Measurements from ENCODE around the gene PDE7B. TPM values are rescaled to one million over a fixed set of nuclear protein-coding genes. Genes with fewer than 3 reads are reported as not detected.

PDE7B gene
- total and polyA plus RNA-seq, 9 of the 15 experiments (the other 6 are each of a cell fraction or from before 2014, with no cell fraction given), result 0.01 TPM; not detected in 8

GRCh38 chr6:136113736-136114173 lies 262.3 kb downstream of the PDE7B start (continued):
- TF ChIP-seq, protein P1, sequence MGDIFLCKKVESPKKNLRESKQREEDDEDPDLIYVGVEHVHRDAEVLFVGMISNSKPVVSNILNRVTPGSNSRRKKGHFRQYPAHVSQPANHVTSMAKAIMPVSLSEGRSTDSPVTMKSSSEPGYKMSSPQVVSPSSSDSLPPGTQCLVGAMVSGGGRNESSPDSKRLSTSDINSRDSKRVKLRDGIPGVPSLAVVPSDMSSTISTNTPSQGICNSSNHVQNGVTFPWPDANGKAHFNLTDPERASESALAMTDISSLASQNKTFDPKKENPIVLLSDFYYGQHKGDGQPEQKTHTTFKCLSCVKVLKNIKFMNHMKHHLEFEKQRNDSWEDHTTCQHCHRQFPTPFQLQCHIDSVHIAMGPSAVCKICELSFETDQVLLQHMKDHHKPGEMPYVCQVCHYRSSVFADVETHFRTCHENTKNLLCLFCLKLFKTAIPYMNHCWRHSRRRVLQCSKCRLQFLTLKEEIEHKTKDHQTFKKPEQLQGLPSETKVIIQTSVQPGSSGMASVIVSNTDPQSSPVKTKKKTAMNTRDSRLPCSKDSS (IDR thresholded peaks at IDR 0.05; ENCODE audit: low read depth, partially characterized antibody), result no peak
- TF ChIP-seq CEBPG (CRISPR knock-in tag; IDR thresholded peaks at IDR 0.05) (no peak), CEBPG (tag; conservative IDR thresholded peaks at IDR 0.05 in 1 of 2, IDR thresholded peaks at IDR 0.05 in 1 of 2) (peak in 1 of 2 experiments; percentile 33; a peak in 1 of 4 replicates), FOXJ2 (tag; IDR thresholded peaks at IDR 0.05) (peak; percentile 94), GABPA (tag; conservative IDR thresholded peaks at IDR 0.05; ENCODE audit: low read depth) (peak; percentile 74)

- H2AFZ ChIP-seq (ENCODE audit: low read depth, low read length), result no peak overlapping the region
- no TSS peak for BruUV-seq (replicated peaks)
- no peaks in the 10 kb centered on the region for H3K9me1 ChIP-seq (ENCODE audit: control insufficient read depth, insufficient read depth, low read length)
- no peak overlapping the region for H3K4me2 ChIP-seq (ENCODE audit: insufficient read depth, low read length)
- CTCF ChIA-PET (ENCODE audit: low intra/inter-chr PET ratio), result no interaction called here
- WGBS (ENCODE audit: insufficient coverage, low coverage, missing lambda C conversion rate), result 0% methylated on average over 7 of the region's 7 CpGs
- H3K27me3 ChIP-seq (ENCODE audit: control insufficient read depth in 2 of 2, insufficient read depth in 2 of 2, low read length in 2 of 2), result peaks cover 3 to 9% of the 10 kb centered on the region in 2 experiments; a peak in 4 of 5 replicates
- H3K79me2 ChIP-seq (ENCODE audit: control insufficient read depth, insufficient read depth, low read length), result no peaks in the 10 kb centered on the region
- TF ChIP-seq POLR3G (IDR thresholded peaks at IDR 0.05; ENCODE audit: extremely low read depth, insufficient read length, insufficient replicate concordance) (no peak), ZBTB49 (CRISPR knock-in tag; IDR thresholded peaks at IDR 0.05; ENCODE audit: borderline replicate concordance) (no peak), ZBTB17 (CRISPR knock-in tag; IDR thresholded peaks at IDR 0.05) (no peak), DMBX1 (CRISPR knock-in tag; IDR thresholded peaks at IDR 0.05; ENCODE audit: borderline replicate concordance) (no peak)
- H3K36me3 ChIP-seq (ENCODE audit: control insufficient read depth, insufficient read depth, low read length), result no peaks in the 10 kb centered on the region
- DNase-seq (ENCODE audit: extremely low read depth in 1 of 4, low spot score in 3 of 4) (no peak), FAIRE-seq (no peak), ATAC-seq (no peak)
- no peak overlapping the region for H3K4me3 ChIP-seq
- POLR2A ChIA-PET, result interaction anchor here (0.6 to 1.1 kb wide), 2 partner anchors 20 to 52 kb away, joined by 3 read pairs; no protein-coding TSS in a partner anchor
- intact Hi-C loops (cut with micrococcal nuclease) (no loop called here), in situ Hi-C loops (cut with MboI) (no loop called here)
- no peaks in the 10 kb centered on the region for H4K20me1 ChIP-seq (replicated peaks; ENCODE audit: control insufficient read depth, insufficient read depth, low read length)
- H3K4me1 ChIP-seq (replicated peaks in 1 of 2; ENCODE audit: control insufficient read depth in 2 of 2, insufficient read depth in 2 of 2, low read length in 2 of 2), result no peaks in the 10 kb centered on the region
- H3K9me3 ChIP-seq (replicated peaks; ENCODE audit: control insufficient read depth, insufficient read depth, low read depth, low read length), result no peaks in the 10 kb centered on the region
- no peak overlapping the region for H3K9ac ChIP-seq (ENCODE audit: insufficient read depth in 1 of 2, low read depth in 2 of 2, low read length in 2 of 2)
- no peak overlapping the region for H3K27ac ChIP-seq (ENCODE audit: extremely low read depth, low read depth, low read length)
Observed at GRCh38 chr6:136114661-136115060, 263.2 kb downstream of the PDE7B start.
